M059J (cell line): ENCODE measurements around the gene ITPKB. TPM values are rescaled to one million over a fixed set of nuclear protein-coding genes. Genes with fewer than 3 reads are reported as not detected.
A peak's percentile ranks its signal among the peaks of the same experiment; 100 is the strongest.
"Not testable (repeated sequence)": the region's sequence is repeated elsewhere in the genome, so short reads cannot be mapped to it uniquely, and the experiment has no call there.

Experiments
- DNase-seq: peaks from one replicate; pipeline ENCODE4 v3.0.0-alpha.2; 2012; ENCODE audit warnings: low read depth
- total RNA-seq: library from RNA; depleted of rRNA; stranded (reverse); fragments of >200 nt; shearing (Covaris generic); gene quantifications from 2 replicates; pipeline ENCODE4 v1.2.3, GENCODE V29; 2014

The ITPKB gene
- total RNA-seq, 1 experiment from 2014 or later = 6.1 TPM

- DNase-seq = no peak
These were observed 8.2 kb downstream of the ITPKB start for GRCh38 chr1:226730836-226731235.

- no peak for DNase-seq
These were observed 9.0 kb downstream of the ITPKB start for GRCh38 chr1:226730071-226730470.

DNA sequence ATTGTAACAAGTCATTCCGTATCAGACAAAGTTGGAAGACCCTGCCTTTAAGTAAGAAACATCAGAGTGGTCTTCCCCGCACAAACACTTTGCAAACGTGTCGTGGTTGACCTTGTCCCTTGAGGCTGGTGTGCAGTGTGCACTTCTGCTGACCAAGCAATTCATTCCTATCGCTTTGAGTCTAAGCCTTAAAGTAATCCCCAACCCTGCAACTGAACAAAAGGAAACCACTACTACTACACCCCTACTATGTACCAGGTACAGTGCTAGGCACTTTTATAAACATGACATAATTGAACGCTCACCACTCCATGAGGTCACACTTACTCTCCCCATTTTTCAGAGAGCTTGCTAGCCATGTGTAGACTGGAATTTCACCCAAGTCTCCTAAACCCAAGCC, 10.6 kb downstream of the ITPKB start:
- DNase-seq = no peak

- no peak for DNase-seq
These were observed 13.2 kb downstream of the ITPKB start for GRCh38 chr1:226725897-226726267.

GRCh38 chr1:226723657-226724532, 15.2 kb downstream of the ITPKB start:
- DNase-seq = peak; percentile 83

- no peak for DNase-seq
These were observed 16.0 kb downstream of the ITPKB start for GRCh38 chr1:226722901-226723656.

- no peak for DNase-seq
These were observed 16.7 kb downstream of the ITPKB start for GRCh38 chr1:226722240-226722900.

- DNase-seq = not testable (repeated sequence)
These were observed 18.5 kb downstream of the ITPKB start for GRCh38 chr1:226720574-226720973.

GRCh38 chr1:226719596-226720387, 19.3 kb downstream of the ITPKB start:
- DNase-seq = no peak

- DNase-seq = peak; percentile 82
These were observed 21.7 kb downstream of the ITPKB start for GRCh38 chr1:226717256-226717909.

GRCh38 chr1:226716577-226716976, 22.5 kb downstream of the ITPKB start:
- DNase-seq = no peak

GRCh38 chr1:226714148-226714547, 24.9 kb downstream of the ITPKB start:
- peak; percentile 27 for DNase-seq

GRCh38 chr1:226712742-226713419, 26.2 kb downstream of the ITPKB start:
- no peak for DNase-seq

GRCh38 chr1:226711976-226712741, 26.9 kb downstream of the ITPKB start:
- no peak for DNase-seq

- DNase-seq = no peak
These were observed 28.6 kb downstream of the ITPKB start for GRCh38 chr1:226710501-226710900.

DNA sequence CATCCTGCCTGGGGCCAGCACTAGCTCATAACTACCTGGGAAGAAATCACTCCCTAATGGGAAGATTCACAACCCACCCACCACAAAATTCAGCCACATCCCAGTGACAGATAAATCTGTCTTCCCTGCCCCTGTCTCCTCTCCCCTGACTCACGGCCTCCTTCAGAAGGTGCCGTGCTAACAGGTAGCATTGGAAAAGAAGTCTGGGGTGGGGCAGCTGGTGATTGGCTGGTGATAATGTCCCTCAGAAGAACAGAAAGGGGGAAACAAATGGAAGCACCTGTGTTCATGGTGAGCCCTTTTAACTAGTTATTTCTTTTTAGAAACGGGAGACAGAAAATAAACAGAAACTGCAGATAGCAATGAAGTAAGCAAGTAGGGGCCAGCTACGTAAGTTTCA, 29.1 kb downstream of the ITPKB start:
- DNase-seq = no peak

DNA sequence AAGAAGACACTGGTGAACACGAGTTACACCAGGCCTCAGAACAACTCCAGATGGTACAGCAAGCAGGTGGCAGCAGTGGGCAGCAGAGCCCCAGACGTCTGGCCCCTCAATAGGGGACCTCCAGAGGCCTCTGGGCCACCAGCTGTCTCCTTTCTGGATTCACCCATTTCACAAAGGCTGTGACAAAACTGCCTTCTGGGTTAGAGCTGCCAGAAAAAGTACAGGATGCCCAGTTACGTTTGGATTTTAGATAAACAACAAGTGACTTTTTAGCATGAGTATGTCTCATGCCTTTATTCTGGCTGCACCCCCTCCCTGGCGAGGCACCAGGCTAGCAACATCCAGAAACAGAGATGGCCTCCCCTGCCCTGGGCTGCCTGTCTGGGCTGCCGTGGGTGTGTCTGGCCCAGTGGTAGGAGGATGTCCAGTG, 30.1 kb downstream of the ITPKB start:
- DNase-seq = no peak

DNA sequence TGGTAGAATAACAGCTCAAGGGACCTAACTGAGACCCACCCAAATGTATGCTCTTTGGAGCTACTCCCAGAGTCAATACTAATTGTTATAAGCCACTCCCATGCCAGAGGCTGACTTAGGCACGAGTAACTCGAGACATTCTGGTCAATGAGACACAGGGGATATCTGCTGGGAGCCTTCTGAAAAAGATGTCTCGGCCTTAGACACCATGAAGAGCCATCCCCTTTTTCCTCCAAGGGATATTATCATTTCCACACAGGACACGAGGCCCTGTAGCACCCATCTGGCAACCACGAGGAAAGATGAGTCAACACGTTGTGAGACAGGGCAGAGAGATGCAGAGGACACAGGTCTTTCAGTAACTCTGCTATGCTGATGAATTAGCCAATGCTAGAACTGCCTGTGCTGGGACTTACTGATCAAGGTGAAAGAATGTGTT, 30.7 kb downstream of the ITPKB start:
- peak; percentile 60 for DNase-seq

GRCh38 chr1:226706684-226707083, 32.4 kb downstream of the ITPKB start:
- no peak for DNase-seq
